Caco-2 (cell line): ENCODE data around the gene EVA1C. TPM values are rescaled to one million over a fixed set of nuclear protein-coding genes. Genes with fewer than 3 reads are reported as not detected.

Source experiments
- BruUV-seq: library from RNA; stranded (reverse); fragments of 400-500 nt; replicated peaks from 2 replicates; lab custom pipeline; 2021; lab: Mats Ljungman, UMichigan
- CTCF ChIA-PET: fragments of 300-600 bp; sonication (Branson Sonifier 250); formaldehyde crosslinking; loops from one replicate; lab custom pipeline; 2022; ENCODE audit warnings: antibody characterized with exemption; lab: Charles Lee
- POLR2A ChIA-PET: fragments of 300-600 bp; sonication (Branson Sonifier 250); formaldehyde crosslinking; loops from one replicate; lab custom pipeline; 2022; ENCODE audit warnings: antibody characterized with exemption; lab: Charles Lee
- DNase-seq, 2 experiments: peaks; one replicate each; pipeline versions ENCODE4 v3.0.0 to v3.0.0-alpha.2; 2020 to 2022
- H3K27me3 ChIP-seq: replicated peaks from 2 replicates; pipeline ENCODE4 v1.6.0; 2011; ENCODE audit warnings: low read length; ENCODE audit not compliant: control insufficient read depth, insufficient read depth
- H3K36me3 ChIP-seq: 2 replicates; pipeline ENCODE4 v1.5.1; 2011; ENCODE audit warnings: low read length; ENCODE audit not compliant: control insufficient read depth, insufficient read depth
- H3K4me1 ChIP-seq: fragments of 250-450 bp; sonication (Bioruptor Pico); 2 replicates; pipeline ENCODE4 v1.5.1; 2020; ENCODE audit warnings: mild to moderate bottlenecking
- H3K4me3 ChIP-seq: 2 replicates; pipeline ENCODE4 v1.5.1; 2011; ENCODE audit warnings: low read depth, mild to moderate bottlenecking, control low read depth, low read length
- H3K9me3 ChIP-seq: fragments of 250-450 bp; sonication (Bioruptor Pico); 2 replicates; pipeline ENCODE4 v1.5.1; 2020; ENCODE audit warnings: mild to moderate bottlenecking, moderate library complexity
- H3K27ac Mint-ChIP-seq: one replicate; pipeline ENCODE4 v1.8.0; 2022; ENCODE audit warnings: mixed read lengths; ENCODE audit not compliant: unreplicated experiment
- H3K27me3 Mint-ChIP-seq: one replicate; pipeline ENCODE4 v1.8.0; 2022; ENCODE audit warnings: mixed read lengths; ENCODE audit not compliant: insufficient read depth, unreplicated experiment
- H3K36me3 Mint-ChIP-seq: one replicate; pipeline ENCODE4 v1.8.0; 2022; ENCODE audit warnings: mild to moderate bottlenecking, mixed read lengths; ENCODE audit not compliant: insufficient read depth, unreplicated experiment
- H3K4me1 Mint-ChIP-seq: one replicate; pipeline ENCODE4 v1.8.0; 2022; ENCODE audit warnings: low read depth, mixed read lengths; ENCODE audit not compliant: unreplicated experiment
- H3K4me3 Mint-ChIP-seq: one replicate; pipeline ENCODE4 v1.8.0; 2022; ENCODE audit warnings: mild to moderate bottlenecking, moderate library complexity, mixed read lengths; ENCODE audit not compliant: unreplicated experiment
- H3K9me3 Mint-ChIP-seq: one replicate; pipeline ENCODE4 v1.8.0; 2022; ENCODE audit warnings: mixed read lengths; ENCODE audit not compliant: unreplicated experiment
- CTCF ChIP-seq, 2 experiments: fragments of 200-600 bp in 1 of 2; IDR thresholded peaks; 1 replicate in 1 of 2; 2 replicates in 1 of 2; pipeline versions ENCODE4 v1.5.1 to v1.8.0; 2011 to 2022; ENCODE audit warnings: antibody characterized with exemption in 1 of 2, control low read depth in 1 of 2, inconsistent platforms in 1 of 2, low read depth in 1 of 2, low read length in 1 of 2, mild to moderate bottlenecking in 1 of 2, moderate library complexity in 1 of 2; ENCODE audit not compliant: insufficient read depth in 1 of 2, severe bottlenecking in 1 of 2, unreplicated experiment in 1 of 2
- intact Hi-C: fragments of 100-400 bp; cut with micrococcal nuclease; formaldehyde crosslinking; loops from one replicate; pipeline ENCODE4 v1.10.0; 2022; ENCODE audit not compliant: unreplicated experiment
- total RNA-seq: library from RNA; stranded (reverse); gene quantifications from 2 replicates; pipeline ENCODE4 v1.2.3, GENCODE V29; 2022

Gene EVA1C
- total RNA-seq, 1 experiment from 2014 or later, result not detected

- peaks cover 4% of the 10 kb centered on the region for H3K27me3 Mint-ChIP-seq
- ChIA-PET CTCF (no interaction called here), POLR2A (no interaction called here)
- TF ChIP-seq CTCF (IDR thresholded peaks at IDR 0.05; ENCODE audit: insufficient read depth in 1 of 2, low read depth in 1 of 2, low read length in 1 of 2, severe bottlenecking in 1 of 2, unreplicated experiment in 1 of 2), result no peak
- no peak overlapping the region for H3K4me3 Mint-ChIP-seq
- H3K4me1 Mint-ChIP-seq, result no peaks in the 10 kb centered on the region
- Histone ChIP-seq H3K36me3 (no peaks in the 10 kb centered on the region), H3K4me1 (no peaks in the 10 kb centered on the region), H3K27me3 (no peaks in the 10 kb centered on the region), H3K4me3 (no peak overlapping the region), H3K9me3 (no peaks in the 10 kb centered on the region)
- no TSS peak for BruUV-seq
- no peak for DNase-seq
- H3K27ac Mint-ChIP-seq, result no peak overlapping the region
- intact Hi-C loops, result no loop called here
- H3K9me3 Mint-ChIP-seq, result peaks cover 11% of the 10 kb centered on the region
- no peaks in the 10 kb centered on the region for H3K36me3 Mint-ChIP-seq
Observed at GRCh38 chr21:32425628-32426027, 13.1 kb downstream of the EVA1C start.

DNA sequence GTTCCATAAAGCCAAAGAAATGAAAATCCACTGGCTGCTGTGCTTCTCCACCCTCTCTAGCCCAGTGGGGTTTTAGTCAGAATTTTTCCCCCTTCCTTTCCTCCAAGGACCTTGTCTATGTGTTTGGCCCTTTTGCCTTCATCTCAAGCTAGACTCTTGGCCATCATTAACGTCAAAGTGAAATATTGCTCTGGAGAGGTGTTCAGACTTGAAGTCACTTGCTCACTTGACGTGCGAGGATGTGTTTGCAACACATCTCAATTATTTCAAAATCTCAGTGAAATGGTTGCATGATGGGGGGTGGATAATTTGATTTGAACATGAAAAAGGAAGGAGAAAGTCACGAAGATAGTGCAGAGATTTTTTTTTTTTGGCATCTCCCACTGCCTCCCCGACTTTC, 13.6 kb downstream of the EVA1C start:
- BruUV-seq, result no TSS peak
- DNase-seq, result no peak
- intact Hi-C loops, result no loop called here
- no peak for TF ChIP-seq CTCF (IDR thresholded peaks at IDR 0.05; ENCODE audit: insufficient read depth in 1 of 2, low read depth in 1 of 2, low read length in 1 of 2, severe bottlenecking in 1 of 2, unreplicated experiment in 1 of 2)
- POLR2A ChIA-PET, result no interaction called here
- CTCF ChIA-PET, result no interaction called here
- H3K36me3 Mint-ChIP-seq, result no peaks in the 10 kb centered on the region
- H3K36me3 ChIP-seq, result no peaks in the 10 kb centered on the region
- no peaks in the 10 kb centered on the region for H3K9me3 ChIP-seq
- no peak overlapping the region for H3K27ac Mint-ChIP-seq
- H3K27me3 Mint-ChIP-seq, result peaks cover 4% of the 10 kb centered on the region
- no peak overlapping the region for H3K4me3 Mint-ChIP-seq
- no peaks in the 10 kb centered on the region for H3K4me1 ChIP-seq
- peaks cover 11% of the 10 kb centered on the region for H3K9me3 Mint-ChIP-seq
- no peaks in the 10 kb centered on the region for H3K27me3 ChIP-seq
- H3K4me1 Mint-ChIP-seq, result no peaks in the 10 kb centered on the region
- H3K4me3 ChIP-seq, result no peak overlapping the region

DNA sequence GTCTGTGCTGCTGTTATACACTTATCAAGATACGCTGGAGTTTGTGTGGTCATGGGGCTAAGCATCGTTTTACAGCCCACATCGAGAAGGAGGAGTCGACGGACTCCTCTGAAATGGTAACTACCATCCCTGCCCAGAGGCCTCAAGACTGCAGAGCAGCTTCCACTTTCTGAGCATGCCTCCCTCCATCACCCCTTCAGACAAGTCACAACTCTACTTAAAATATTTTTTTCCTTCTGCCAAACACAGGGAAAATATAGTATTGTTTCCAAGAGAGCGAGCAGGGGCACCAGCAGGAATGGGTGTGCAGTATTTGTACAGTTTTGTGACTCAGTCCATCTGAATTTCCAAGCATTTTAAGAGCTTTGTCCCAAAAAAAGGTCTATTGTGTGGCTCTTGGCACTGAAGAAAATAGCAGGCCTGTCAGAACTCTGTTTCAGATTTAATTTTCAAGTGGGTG, 14.1 kb downstream of the EVA1C start:
- H3K27ac Mint-ChIP-seq, result no peak overlapping the region
- POLR2A ChIA-PET, result no interaction called here
- H3K4me1 ChIP-seq, result no peaks in the 10 kb centered on the region
- H3K27me3 Mint-ChIP-seq, result peaks cover 4% of the 10 kb centered on the region
- no peaks in the 10 kb centered on the region for H3K36me3 Mint-ChIP-seq
- no peaks in the 10 kb centered on the region for H3K9me3 ChIP-seq
- CTCF ChIA-PET, result no interaction called here
- no peak overlapping the region for H3K4me3 ChIP-seq
- H3K9me3 Mint-ChIP-seq, result peaks cover 10% of the 10 kb centered on the region
- intact Hi-C loops, result no loop called here
- TF ChIP-seq CTCF (IDR thresholded peaks at IDR 0.05; ENCODE audit: insufficient read depth in 1 of 2, low read depth in 1 of 2, low read length in 1 of 2, severe bottlenecking in 1 of 2, unreplicated experiment in 1 of 2), result no peak
- H3K27me3 ChIP-seq, result no peaks in the 10 kb centered on the region
- no peaks in the 10 kb centered on the region for H3K36me3 ChIP-seq
- DNase-seq, result no peak
- BruUV-seq, result no TSS peak
- no peak overlapping the region for H3K4me3 Mint-ChIP-seq
- no peaks in the 10 kb centered on the region for H3K4me1 Mint-ChIP-seq
